Kidney (tissue), 14 donors: ENCODE results near the gene PCYT2. TPM values are rescaled to one million over a fixed set of nuclear protein-coding genes. Genes with fewer than 3 reads are reported as not detected.
A peak's percentile ranks its signal among the peaks of the same experiment; 100 is the strongest.

ENCODE experiments used
- DNase-seq, 5 donors: peaks; one replicate each; pipeline ENCODE4 v3.0.0-alpha.2; 2013 to 2020
- FAIRE-seq: peaks from 2 replicates; lab custom pipeline; 2012; peaks lifted over from hg19 to GRCh38; lab: Jason Lieb, UNC
- H3K27ac ChIP-seq, 2 donors: one replicate each; pipeline ENCODE4 v1.7.0; 2013; ENCODE audit warnings: low read depth in 2 of 2, low read length in 2 of 2, inconsistent platforms in 1 of 2
- H3K27me3 ChIP-seq: one replicate; pipeline ENCODE4 v1.7.1; 2013; ENCODE audit warnings: low read length, inconsistent platforms; ENCODE audit not compliant: control insufficient read depth, insufficient read depth
- H3K36me3 ChIP-seq, 3 donors: one replicate each; pipeline versions ENCODE4 v1.7.0 to v1.7.1; 2013; ENCODE audit warnings: low read length in 3 of 3, control low read depth in 1 of 3, inconsistent platforms in 1 of 3; ENCODE audit not compliant: insufficient read depth in 3 of 3, control insufficient read depth in 2 of 3
- H3K4me1 ChIP-seq, 3 donors: one replicate each; pipeline versions ENCODE4 v1.7.0 to v1.7.1; 2013; ENCODE audit warnings: low read length in 3 of 3, inconsistent platforms in 1 of 3, low read depth in 1 of 3; ENCODE audit not compliant: control insufficient read depth in 2 of 3, insufficient read depth in 2 of 3
- H3K4me3 ChIP-seq, 3 donors: one replicate each; pipeline versions ENCODE4 v1.7.0 to v1.8.1; 2013; ENCODE audit warnings: low read length in 3 of 3, control low read depth in 1 of 3, inconsistent platforms in 1 of 3
- H3K9ac ChIP-seq, 3 donors: one replicate each; pipeline versions ENCODE4 v1.7.0 to v1.7.1; 2013; ENCODE audit warnings: low read length in 3 of 3, control low read depth in 1 of 3, inconsistent platforms in 1 of 3
- H3K9me3 ChIP-seq, 3 donors: one replicate each; pipeline versions ENCODE4 v1.7.0 to v1.7.1; 2013; ENCODE audit warnings: low read length in 3 of 3, control low read depth in 1 of 3, inconsistent platforms in 1 of 3; ENCODE audit not compliant: control insufficient read depth in 2 of 3, insufficient read depth in 1 of 3
- CTCF ChIP-seq: IDR thresholded peaks from 3 replicates; pipeline ENCODE4 v1.5.1; 2012; ENCODE audit warnings: mild to moderate bottlenecking, moderate library complexity, borderline replicate concordance; ENCODE audit not compliant: insufficient read depth; ENCODE audit errors: extremely low read depth
- intact Hi-C: fragments of 100-400 bp; cut with DNase I; formaldehyde crosslinking; loops from one replicate; pipeline ENCODE4 v1.11.1; 2022
- polyA plus RNA-seq: library from polyadenylated mRNA; stranded (reverse); fragments of 350-450 nt; fragmentation: Illumina TruSeq; extraction: RNeasy Lipid Tissue Mini Kit (QIAGEN cat#74804); gene quantifications from one replicate; pipeline ENCODE4 v1.2.3, GENCODE V29; 2014; ENCODE audit warnings: low read depth, low replicate concordance; ENCODE audit not compliant: insufficient read depth
- total RNA-seq: library from RNA; stranded (reverse); fragmentation: NEBNext Ultra II Directional; extraction: Animal tissue kit (Norgen Biotek cat#: 25700); gene quantifications from one replicate; pipeline ENCODE4 v1.2.1, GENCODE V29; 2021
- donor health status: control.
- donor health status: control.
- donor health status: control.
- donor health status: control.
- donor health status: control.
- donor health status: DM: yes; HTN: yes; CAD: no.
- donor health status: Normal renal cell carcinoma (clear cell type).

The PCYT2 gene
- total and polyA plus RNA-seq, 2 donors from 2014 or later = 28.4 to 104 TPM

GRCh38 chr17:81865733-81866439 is 45.3 kb downstream of the PCYT2 start:
- H3K4me3 ChIP-seq = no peak overlapping the region
- H3K36me3 ChIP-seq = peaks cover 0 to 10% (median 0%) of the 10 kb centered on the region in 3 donors
- H3K9me3 ChIP-seq = no peaks in the 10 kb centered on the region
- FAIRE-seq = no peak
- DNase-seq = peak in 1 of 5 donors; percentile 87
- peak overlapping the region; percentile 61 to 86 for H3K27ac ChIP-seq
- peak overlapping the region in 1 of 3 donors; percentile 34 for H3K9ac ChIP-seq
- TF ChIP-seq CTCF = no peak
- no peaks in the 10 kb centered on the region for H3K27me3 ChIP-seq
- intact Hi-C loops = no loop called here
- H3K4me1 ChIP-seq = peaks cover 0 to 45% (median 35%) of the 10 kb centered on the region in 3 donors

GRCh38 chr17:81865358-81865732 is 45.9 kb downstream of the PCYT2 start:
- intact Hi-C loops = no loop called here
- Histone ChIP-seq H3K27me3 (no peaks in the 10 kb centered on the region), H3K36me3 (peaks cover 0 to 10% (median 0%) of the 10 kb centered on the region in 3 donors), H3K4me3 (no peak overlapping the region), H3K9me3 (no peaks in the 10 kb centered on the region), H3K27ac (peak overlapping the region; percentile 61 to 86), H3K9ac (no peak overlapping the region), H3K4me1 (peaks cover 0 to 45% (median 35%) of the 10 kb centered on the region in 3 donors)
- FAIRE-seq (no peak), DNase-seq (no peak)
- TF ChIP-seq CTCF = no peak

- FAIRE-seq = no peak
- no peaks in the 10 kb centered on the region for H3K9me3 ChIP-seq
- no peak for DNase-seq
- intact Hi-C loops = no loop called here
- no peak overlapping the region for H3K9ac ChIP-seq
- no peak overlapping the region for H3K4me3 ChIP-seq
- TF ChIP-seq CTCF = no peak
- H3K36me3 ChIP-seq = peaks cover 0 to 3% (median 0%) of the 10 kb centered on the region in 3 donors
- no peaks in the 10 kb centered on the region for H3K27me3 ChIP-seq
- H3K27ac ChIP-seq = no peak overlapping the region
- H3K4me1 ChIP-seq = peaks cover 0 to 45% (median 36%) of the 10 kb centered on the region in 3 donors
These were observed 47.1 kb downstream of the PCYT2 start for GRCh38 chr17:81863833-81864768.
